ENCODE measurements around the gene ZBTB32.

Gene ZBTB32

GRCh38 chr19:35750167-35750566 lies 45.8 kb downstream of the ZBTB32 start:
- in situ Hi-C loops (cut with HindIII; ENCODE audit: low sequenced_read_pairs), result no loop called here

GRCh38 chr19:35751839-35752745 lies 47.7 kb downstream of the ZBTB32 start:
- in situ Hi-C loops (cut with HindIII; ENCODE audit: low sequenced_read_pairs), result no loop called here

GRCh38 chr19:35752746-35753350 lies 48.5 kb downstream of the ZBTB32 start:
- in situ Hi-C loops (cut with HindIII; ENCODE audit: low sequenced_read_pairs), result no loop called here

GRCh38 chr19:35753634-35754369 lies 49.4 kb downstream of the ZBTB32 start:
- in situ Hi-C loops (cut with HindIII; ENCODE audit: low sequenced_read_pairs), result no loop called here

GRCh38 chr19:35754370-35755130 lies 50.2 kb downstream of the ZBTB32 start:
- in situ Hi-C loops (cut with HindIII; ENCODE audit: low sequenced_read_pairs), result no loop called here

- in situ Hi-C loops (cut with HindIII; ENCODE audit: low sequenced_read_pairs), result no loop called here
These were observed 50.8 kb downstream of the ZBTB32 start for GRCh38 chr19:35755131-35755549.

GRCh38 chr19:35755550-35756376 lies 51.4 kb downstream of the ZBTB32 start:
- in situ Hi-C loops (cut with HindIII; ENCODE audit: low sequenced_read_pairs), result no loop called here

- in situ Hi-C loops (cut with HindIII; ENCODE audit: low sequenced_read_pairs), result no loop called here
These were observed 52.2 kb downstream of the ZBTB32 start, which contains the start of gene HSPB6 for GRCh38 chr19:35756377-35757230. Gene HSPB6 (minus strand): TSS chr19:35757029. CDS start chr19:35757008, 21 bp downstream.

- in situ Hi-C loops (cut with HindIII; ENCODE audit: low sequenced_read_pairs), result no loop called here
These were observed 52.9 kb downstream of the ZBTB32 start for GRCh38 chr19:35757231-35757748.

- in situ Hi-C loops (cut with HindIII; ENCODE audit: low sequenced_read_pairs), result no loop called here
These were observed 53.6 kb downstream of the ZBTB32 start, which contains the start of gene PROSER3 for GRCh38 chr19:35757749-35758608. Gene PROSER3 (plus strand): TSS chr19:35758176. CDS start chr19:35758216, 40 bp downstream.

- in situ Hi-C loops (cut with HindIII; ENCODE audit: low sequenced_read_pairs), result no loop called here
These were observed 55.3 kb downstream of the ZBTB32 start for GRCh38 chr19:35759697-35760096.

GRCh38 chr19:35760711-35761349 lies 56.5 kb downstream of the ZBTB32 start:
- in situ Hi-C loops (cut with HindIII; ENCODE audit: low sequenced_read_pairs), result no loop called here

GRCh38 chr19:35764432-35765315 lies 60.3 kb downstream of the ZBTB32 start:
- in situ Hi-C loops (cut with HindIII; ENCODE audit: low sequenced_read_pairs), result no loop called here

Data from DLD1 (cell line).